ENCODE results near the gene C17orf75. TPM values are rescaled to one million over a fixed set of nuclear protein-coding genes. Genes with fewer than 3 reads are reported as not detected.

Gene C17orf75
- total RNA-seq, 1 experiment from 2014 or later: 22.5 TPM

- H3K9ac ChIP-seq (ENCODE audit: low read length): no peak overlapping the region
- DNase-seq (ENCODE audit: low read depth, low spot score): no peak
These were observed 38.9 kb downstream of the C17orf75 start for GRCh38 chr17:32302860-32303649.

More at GRCh38 chr17:32302860-32303649, 38.9 kb downstream of the C17orf75 start:
- Histone ChIP-seq H3K27ac (ENCODE audit: low read depth, low read length) (no peak overlapping the region), H3K36me3 (ENCODE audit: control insufficient read depth in 1 of 2, insufficient read depth in 2 of 2, low read length in 2 of 2) (no peaks in the 10 kb centered on the region), H3K27me3 (ENCODE audit: insufficient read depth, low read length) (no peaks in the 10 kb centered on the region), H3K4me2 (ENCODE audit: low read length) (no peak overlapping the region), H3K79me2 (ENCODE audit: insufficient read depth, low read length) (no peaks in the 10 kb centered on the region), H2AFZ (ENCODE audit: low read depth, low read length, poor library complexity, severe bottlenecking) (no peak overlapping the region), H3K9me2 (ENCODE audit: insufficient read depth) (no peaks in the 10 kb centered on the region), H3K4me1 (ENCODE audit: control insufficient read depth in 1 of 2, insufficient read depth in 2 of 2, low read length in 2 of 2) (no peaks in the 10 kb centered on the region), H4K20me1 (ENCODE audit: insufficient read depth) (no peaks in the 10 kb centered on the region), H3K4me3 (replicated peaks in 1 of 2; ENCODE audit: low read depth in 1 of 2, low read length in 2 of 2) (no peak overlapping the region), H3K9me3 (ENCODE audit: control insufficient read depth in 1 of 2, insufficient read depth in 1 of 2, low read depth in 1 of 2, low read length in 2 of 2) (no peaks in the 10 kb centered on the region)
- intact Hi-C loops (cut with micrococcal nuclease): no loop called here
- TF ChIP-seq JUND (IDR thresholded peaks at IDR 0.05) (no peak), ZBTB33 (IDR thresholded peaks at IDR 0.05; ENCODE audit: extremely low read depth, insufficient replicate concordance, low read length) (no peak), CBX3 (IDR thresholded peaks at IDR 0.05; ENCODE audit: low read depth) (no peak), SIN3A (IDR thresholded peaks at IDR 0.05; ENCODE audit: low read depth) (no peak), SP1 (IDR thresholded peaks at IDR 0.05; ENCODE audit: low read depth) (no peak), ELF1 (IDR thresholded peaks at IDR 0.05; ENCODE audit: borderline replicate concordance, low read depth) (no peak), EZH2 (IDR thresholded peaks at IDR 0.05) (no peak), EGR1 (IDR thresholded peaks at IDR 0.05; ENCODE audit: low read depth) (no peak)
- TF ChIP-seq, protein P1, sequence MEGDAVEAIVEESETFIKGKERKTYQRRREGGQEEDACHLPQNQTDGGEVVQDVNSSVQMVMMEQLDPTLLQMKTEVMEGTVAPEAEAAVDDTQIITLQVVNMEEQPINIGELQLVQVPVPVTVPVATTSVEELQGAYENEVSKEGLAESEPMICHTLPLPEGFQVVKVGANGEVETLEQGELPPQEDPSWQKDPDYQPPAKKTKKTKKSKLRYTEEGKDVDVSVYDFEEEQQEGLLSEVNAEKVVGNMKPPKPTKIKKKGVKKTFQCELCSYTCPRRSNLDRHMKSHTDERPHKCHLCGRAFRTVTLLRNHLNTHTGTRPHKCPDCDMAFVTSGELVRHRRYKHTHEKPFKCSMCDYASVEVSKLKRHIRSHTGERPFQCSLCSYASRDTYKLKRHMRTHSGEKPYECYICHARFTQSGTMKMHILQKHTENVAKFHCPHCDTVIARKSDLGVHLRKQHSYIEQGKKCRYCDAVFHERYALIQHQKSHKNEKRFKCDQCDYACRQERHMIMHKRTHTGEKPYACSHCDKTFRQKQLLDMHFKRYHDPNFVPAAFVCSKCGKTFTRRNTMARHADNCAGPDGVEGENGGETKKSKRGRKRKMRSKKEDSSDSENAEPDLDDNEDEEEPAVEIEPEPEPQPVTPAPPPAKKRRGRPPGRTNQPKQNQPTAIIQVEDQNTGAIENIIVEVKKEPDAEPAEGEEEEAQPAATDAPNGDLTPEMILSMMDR (IDR thresholded peaks at IDR 0.05 in 2 of 3, conservative IDR thresholded peaks at IDR 0.05 in 1 of 3; ENCODE audit: borderline replicate concordance in 1 of 3, insufficient read depth in 1 of 3, low read depth in 2 of 3, low read length in 2 of 3): no peak
- no peak for ATAC-seq
- no TSS peak for BruUV-seq (replicated peaks)
- POLR2A ChIA-PET: no interaction called here
- CTCF ChIA-PET: no interaction called here
- RAD21 ChIA-PET (ENCODE audit: low non-redundant PET in 1 of 2, low total read pairs in 2 of 2, uncharacterized antibody in 2 of 2, unreplicated experiment in 2 of 2): interaction anchor here in 1 of 2 experiments (0.6 kb wide), 1 partner anchor 42 kb away, joined by 4 read pairs; no protein-coding TSS in a partner anchor

All from HCT116 (cell line).